ENCODE measurements around the gene KRT7.
A peak's percentile ranks its signal among the peaks of the same experiment; 100 is the strongest.

The KRT7 gene

GRCh38 chr12:52197371-52198231 is 35.4 kb upstream of the KRT7 start:
- no peak overlapping the region for H3K27ac ChIP-seq
- DNase-seq, result no peak
- H3K36me3 ChIP-seq, result no peaks in the 10 kb centered on the region
- H3K4me3 ChIP-seq (ENCODE audit: low read depth, low read length), result no peak overlapping the region
- no peaks in the 10 kb centered on the region for H3K27me3 ChIP-seq (ENCODE audit: insufficient read depth, low read depth, severe bottlenecking)
- TF ChIP-seq CTCF (IDR thresholded peaks at IDR 0.05; ENCODE audit: low read depth, low read length), result no peak
- no peaks in the 10 kb centered on the region for H3K9me3 ChIP-seq (ENCODE audit: severe bottlenecking)

GRCh38 chr12:52198454-52199215 is 34.4 kb upstream of the KRT7 start:
- Histone ChIP-seq H3K27ac (no peak overlapping the region; the same call in 1 of the 2 replicates), H3K36me3 (no peaks in the 10 kb centered on the region), H3K27me3 (ENCODE audit: insufficient read depth, low read depth, severe bottlenecking) (no peaks in the 10 kb centered on the region), H3K4me3 (ENCODE audit: low read depth, low read length) (no peak overlapping the region), H3K9me3 (ENCODE audit: severe bottlenecking) (no peaks in the 10 kb centered on the region)
- DNase-seq, result no peak
- no peak for TF ChIP-seq CTCF (IDR thresholded peaks at IDR 0.05; ENCODE audit: low read depth, low read length)

- H3K36me3 ChIP-seq, result no peaks in the 10 kb centered on the region
- no peaks in the 10 kb centered on the region for H3K9me3 ChIP-seq (ENCODE audit: severe bottlenecking)
- H3K27me3 ChIP-seq (ENCODE audit: insufficient read depth, low read depth, severe bottlenecking), result no peaks in the 10 kb centered on the region
- TF ChIP-seq CTCF (IDR thresholded peaks at IDR 0.05; ENCODE audit: low read depth, low read length), result no peak
- peak overlapping the region; percentile 46 for H3K27ac ChIP-seq
- no peak overlapping the region for H3K4me3 ChIP-seq (ENCODE audit: low read depth, low read length)
- DNase-seq, result no peak
Measured at GRCh38 chr12:52199294-52199919, 33.6 kb upstream of the KRT7 start.

GRCh38 chr12:52200086-52200780 is 32.8 kb upstream of the KRT7 start:
- Histone ChIP-seq H3K36me3 (no peaks in the 10 kb centered on the region), H3K4me3 (ENCODE audit: low read depth, low read length) (peak overlapping the region; percentile 39), H3K27me3 (ENCODE audit: insufficient read depth, low read depth, severe bottlenecking) (no peaks in the 10 kb centered on the region), H3K9me3 (ENCODE audit: severe bottlenecking) (no peaks in the 10 kb centered on the region), H3K27ac (peak overlapping the region; percentile 84)
- TF ChIP-seq CTCF (IDR thresholded peaks at IDR 0.05; ENCODE audit: low read depth, low read length), result no peak
- DNase-seq, result peak; percentile 72

GRCh38 chr12:52200781-52201450 is 32.1 kb upstream of the KRT7 start:
- Histone ChIP-seq H3K9me3 (ENCODE audit: severe bottlenecking) (no peaks in the 10 kb centered on the region), H3K4me3 (ENCODE audit: low read depth, low read length) (peak overlapping the region; percentile 39), H3K27ac (peak overlapping the region; percentile 84), H3K36me3 (no peaks in the 10 kb centered on the region), H3K27me3 (ENCODE audit: insufficient read depth, low read depth, severe bottlenecking) (no peaks in the 10 kb centered on the region)
- no peak for TF ChIP-seq CTCF (IDR thresholded peaks at IDR 0.05; ENCODE audit: low read depth, low read length)
- peak; percentile 54 for DNase-seq
